Mesothelial cell of epicardium (in vitro differentiated cells): ENCODE data around the gene COQ8B. TPM values are rescaled to one million over a fixed set of nuclear protein-coding genes. Genes with fewer than 3 reads are reported as not detected.

Source experiments
- DNase-seq, 2 experiments: peaks; one replicate each; pipeline ENCODE4 v3.0.0; 2021; ENCODE audit warnings: low spot score in 2 of 2; ENCODE audit not compliant: unreplicated experiment in 2 of 2
- H3K27ac Mint-ChIP-seq: 2 replicates; pipeline ENCODE4 v1.8.0; 2021; ENCODE audit warnings: mixed read lengths
- H3K27me3 Mint-ChIP-seq: 2 replicates; pipeline ENCODE4 v1.8.0; 2021; ENCODE audit warnings: low read depth, mixed read lengths
- H3K36me3 Mint-ChIP-seq: 2 replicates; pipeline ENCODE4 v1.8.0; 2021; ENCODE audit warnings: mixed read lengths
- H3K4me1 Mint-ChIP-seq: 2 replicates; pipeline ENCODE4 v1.8.0; 2021; ENCODE audit warnings: mixed read lengths
- H3K4me3 Mint-ChIP-seq: 2 replicates; pipeline ENCODE4 v1.8.0; 2021; ENCODE audit warnings: mild to moderate bottlenecking, moderate library complexity, mixed read lengths
- H3K9me3 Mint-ChIP-seq: 2 replicates; pipeline ENCODE4 v1.8.0; 2021; ENCODE audit warnings: mixed read lengths
- total RNA-seq: library from RNA; stranded (reverse); gene quantifications from 3 replicates; pipeline ENCODE4 v1.2.1, GENCODE V29; 2021
- TF ChIP-seq, protein P1 (sequence below): fragments of 200-600 bp; sonication (generic); IDR thresholded peaks from one replicate; pipeline ENCODE4 v1.5.0; 2021; ENCODE audit warnings: antibody characterized with exemption; ENCODE audit not compliant: unreplicated experiment

COQ8B gene
- total RNA-seq, 1 donor from 2014 or later: 58.3 TPM

DNA sequence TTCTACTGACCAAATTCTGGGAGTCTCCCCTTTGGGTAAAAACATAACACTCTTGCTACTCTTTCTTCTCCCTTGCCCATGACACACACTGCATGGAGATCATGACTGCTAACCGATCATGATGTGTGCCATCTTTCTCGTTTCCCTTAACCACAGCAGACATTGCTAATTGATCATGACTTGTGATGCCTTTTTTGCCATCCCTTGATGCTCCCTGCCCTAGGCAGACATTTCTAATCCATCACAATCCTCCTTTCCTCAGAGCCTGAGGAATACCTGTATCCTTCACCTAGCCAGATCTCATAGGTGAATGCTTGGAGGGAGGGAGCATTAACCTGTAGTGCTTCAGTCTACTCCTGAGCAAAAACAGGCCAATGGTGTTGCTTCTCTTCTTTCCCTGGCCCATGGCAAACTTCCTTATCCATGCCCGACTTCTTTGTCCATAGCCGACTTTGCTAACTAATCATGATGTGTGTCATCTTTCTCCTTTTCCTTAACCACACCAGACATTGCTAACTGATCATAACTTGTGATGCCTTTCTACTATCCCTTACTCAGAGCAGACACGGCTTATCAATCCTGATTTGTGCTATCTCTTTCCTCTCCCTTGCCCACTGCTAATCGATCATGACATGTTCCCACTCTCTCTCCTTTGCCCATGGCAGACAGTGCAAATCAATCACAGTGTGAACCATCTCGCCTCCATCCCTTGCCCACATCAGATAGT, 44.0 kb downstream of the COQ8B start:
- no peak for DNase-seq
- Mint-ChIP-seq H3K4me3 (no peak overlapping the region), H3K36me3 (peaks cover 37% of the 10 kb centered on the region), H3K4me1 (no peaks in the 10 kb centered on the region), H3K27ac (no peak overlapping the region), H3K27me3 (no peaks in the 10 kb centered on the region), H3K9me3 (peaks cover 4% of the 10 kb centered on the region)
- TF ChIP-seq, protein P1, sequence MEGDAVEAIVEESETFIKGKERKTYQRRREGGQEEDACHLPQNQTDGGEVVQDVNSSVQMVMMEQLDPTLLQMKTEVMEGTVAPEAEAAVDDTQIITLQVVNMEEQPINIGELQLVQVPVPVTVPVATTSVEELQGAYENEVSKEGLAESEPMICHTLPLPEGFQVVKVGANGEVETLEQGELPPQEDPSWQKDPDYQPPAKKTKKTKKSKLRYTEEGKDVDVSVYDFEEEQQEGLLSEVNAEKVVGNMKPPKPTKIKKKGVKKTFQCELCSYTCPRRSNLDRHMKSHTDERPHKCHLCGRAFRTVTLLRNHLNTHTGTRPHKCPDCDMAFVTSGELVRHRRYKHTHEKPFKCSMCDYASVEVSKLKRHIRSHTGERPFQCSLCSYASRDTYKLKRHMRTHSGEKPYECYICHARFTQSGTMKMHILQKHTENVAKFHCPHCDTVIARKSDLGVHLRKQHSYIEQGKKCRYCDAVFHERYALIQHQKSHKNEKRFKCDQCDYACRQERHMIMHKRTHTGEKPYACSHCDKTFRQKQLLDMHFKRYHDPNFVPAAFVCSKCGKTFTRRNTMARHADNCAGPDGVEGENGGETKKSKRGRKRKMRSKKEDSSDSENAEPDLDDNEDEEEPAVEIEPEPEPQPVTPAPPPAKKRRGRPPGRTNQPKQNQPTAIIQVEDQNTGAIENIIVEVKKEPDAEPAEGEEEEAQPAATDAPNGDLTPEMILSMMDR: no peak

DNA sequence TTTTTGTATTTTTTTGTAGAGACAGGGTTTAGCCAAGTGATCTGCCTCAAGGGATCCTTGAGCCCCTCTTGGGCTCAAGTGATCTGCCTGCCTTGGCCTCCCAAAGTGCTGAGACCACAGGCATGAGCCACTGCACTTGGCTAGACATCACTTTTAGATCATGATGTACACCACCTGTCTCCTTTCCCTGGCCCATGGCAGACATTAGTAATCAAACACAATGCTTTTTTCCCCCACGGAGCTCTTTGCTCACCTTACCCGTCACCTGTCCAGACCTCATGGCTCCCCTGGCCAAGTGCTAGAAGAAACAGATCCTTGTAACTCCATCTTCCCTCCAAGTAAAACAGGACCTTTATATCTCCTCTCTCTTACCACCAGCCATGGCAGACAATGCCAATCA, 44.6 kb downstream of the COQ8B start:
- no peak for DNase-seq
- no peak overlapping the region for H3K27ac Mint-ChIP-seq
- peaks cover 34% of the 10 kb centered on the region for H3K36me3 Mint-ChIP-seq
- H3K4me3 Mint-ChIP-seq: no peak overlapping the region
- H3K27me3 Mint-ChIP-seq: no peaks in the 10 kb centered on the region
- H3K4me1 Mint-ChIP-seq: no peaks in the 10 kb centered on the region
- TF ChIP-seq, protein P1: no peak
- H3K9me3 Mint-ChIP-seq: peaks cover 4% of the 10 kb centered on the region

- Mint-ChIP-seq H3K4me3 (no peak overlapping the region), H3K9me3 (peaks cover 4% of the 10 kb centered on the region), H3K27ac (no peak overlapping the region), H3K27me3 (no peaks in the 10 kb centered on the region), H3K4me1 (no peaks in the 10 kb centered on the region), H3K36me3 (peaks cover 38% of the 10 kb centered on the region)
- TF ChIP-seq, protein P1: no peak
- no peak for DNase-seq
Observed at GRCh38 chr19:40671404-40671803, 45.3 kb downstream of the COQ8B start.

- DNase-seq: no peak
- peaks cover 38% of the 10 kb centered on the region for H3K36me3 Mint-ChIP-seq
- H3K27me3 Mint-ChIP-seq: no peaks in the 10 kb centered on the region
- no peak overlapping the region for H3K4me3 Mint-ChIP-seq
- H3K4me1 Mint-ChIP-seq: no peaks in the 10 kb centered on the region
- TF ChIP-seq, protein P1: no peak
- peaks cover 4% of the 10 kb centered on the region for H3K9me3 Mint-ChIP-seq
- H3K27ac Mint-ChIP-seq: no peak overlapping the region
Observed at GRCh38 chr19:40668991-40669614, 47.6 kb downstream of the COQ8B start.

DNA sequence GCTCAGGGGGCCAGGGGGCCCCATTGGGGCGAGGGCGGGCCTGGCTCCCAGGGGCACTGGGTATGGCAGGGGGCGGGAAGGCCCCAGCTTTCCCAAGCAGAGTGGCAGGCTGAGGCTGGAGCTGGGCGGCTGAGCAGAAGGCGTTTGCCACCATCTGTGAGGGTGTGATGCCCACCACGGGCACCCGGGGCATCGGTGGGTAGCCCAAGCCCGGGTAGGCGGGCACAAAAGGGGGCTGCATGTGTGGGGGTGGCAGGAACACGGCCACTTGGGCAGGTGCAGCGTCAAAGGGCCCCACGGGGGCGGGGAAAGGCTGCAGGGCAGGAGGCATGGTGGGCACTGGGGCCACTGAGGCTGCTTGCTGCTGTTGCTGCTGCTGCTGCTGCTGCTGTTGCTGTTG, 49.1 kb downstream of the COQ8B start:
- Mint-ChIP-seq H3K9me3 (peaks cover 4% of the 10 kb centered on the region), H3K27me3 (no peaks in the 10 kb centered on the region), H3K4me1 (peaks cover 8% of the 10 kb centered on the region), H3K4me3 (no peak overlapping the region), H3K27ac (no peak overlapping the region), H3K36me3 (peaks cover 38% of the 10 kb centered on the region)
- no peak for DNase-seq
- TF ChIP-seq, protein P1: no peak
